Measurements from ENCODE around the gene GADD45A.

DNA sequence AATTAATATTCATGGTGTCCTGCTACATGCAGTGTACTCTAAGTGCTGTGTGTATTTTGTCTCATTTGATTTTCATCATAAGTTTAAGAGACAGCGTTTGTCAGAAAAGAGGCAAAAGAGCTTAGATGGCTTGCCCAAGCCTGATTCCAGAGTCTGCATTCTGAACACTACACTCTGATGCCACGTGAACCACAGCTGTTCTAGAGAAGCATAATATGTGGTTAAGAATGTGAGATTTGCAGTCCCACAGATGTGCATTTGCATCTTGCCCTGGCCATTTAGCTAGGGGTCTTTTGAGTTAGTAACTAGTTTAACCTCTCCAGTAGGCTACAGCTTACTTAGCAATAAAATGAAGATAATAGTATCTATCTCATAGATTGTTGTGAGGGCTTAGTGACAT lies 9.2 kb upstream of the GADD45A start:
- TF ChIP-seq, protein P1, sequence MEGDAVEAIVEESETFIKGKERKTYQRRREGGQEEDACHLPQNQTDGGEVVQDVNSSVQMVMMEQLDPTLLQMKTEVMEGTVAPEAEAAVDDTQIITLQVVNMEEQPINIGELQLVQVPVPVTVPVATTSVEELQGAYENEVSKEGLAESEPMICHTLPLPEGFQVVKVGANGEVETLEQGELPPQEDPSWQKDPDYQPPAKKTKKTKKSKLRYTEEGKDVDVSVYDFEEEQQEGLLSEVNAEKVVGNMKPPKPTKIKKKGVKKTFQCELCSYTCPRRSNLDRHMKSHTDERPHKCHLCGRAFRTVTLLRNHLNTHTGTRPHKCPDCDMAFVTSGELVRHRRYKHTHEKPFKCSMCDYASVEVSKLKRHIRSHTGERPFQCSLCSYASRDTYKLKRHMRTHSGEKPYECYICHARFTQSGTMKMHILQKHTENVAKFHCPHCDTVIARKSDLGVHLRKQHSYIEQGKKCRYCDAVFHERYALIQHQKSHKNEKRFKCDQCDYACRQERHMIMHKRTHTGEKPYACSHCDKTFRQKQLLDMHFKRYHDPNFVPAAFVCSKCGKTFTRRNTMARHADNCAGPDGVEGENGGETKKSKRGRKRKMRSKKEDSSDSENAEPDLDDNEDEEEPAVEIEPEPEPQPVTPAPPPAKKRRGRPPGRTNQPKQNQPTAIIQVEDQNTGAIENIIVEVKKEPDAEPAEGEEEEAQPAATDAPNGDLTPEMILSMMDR (IDR thresholded peaks at IDR 0.05 in 2 of 3, conservative IDR thresholded peaks at IDR 0.05 in 1 of 3; ENCODE audit: insufficient read depth in 2 of 3, low read depth in 1 of 3, low read length in 3 of 3): no peak
- TF ChIP-seq, protein P2, sequence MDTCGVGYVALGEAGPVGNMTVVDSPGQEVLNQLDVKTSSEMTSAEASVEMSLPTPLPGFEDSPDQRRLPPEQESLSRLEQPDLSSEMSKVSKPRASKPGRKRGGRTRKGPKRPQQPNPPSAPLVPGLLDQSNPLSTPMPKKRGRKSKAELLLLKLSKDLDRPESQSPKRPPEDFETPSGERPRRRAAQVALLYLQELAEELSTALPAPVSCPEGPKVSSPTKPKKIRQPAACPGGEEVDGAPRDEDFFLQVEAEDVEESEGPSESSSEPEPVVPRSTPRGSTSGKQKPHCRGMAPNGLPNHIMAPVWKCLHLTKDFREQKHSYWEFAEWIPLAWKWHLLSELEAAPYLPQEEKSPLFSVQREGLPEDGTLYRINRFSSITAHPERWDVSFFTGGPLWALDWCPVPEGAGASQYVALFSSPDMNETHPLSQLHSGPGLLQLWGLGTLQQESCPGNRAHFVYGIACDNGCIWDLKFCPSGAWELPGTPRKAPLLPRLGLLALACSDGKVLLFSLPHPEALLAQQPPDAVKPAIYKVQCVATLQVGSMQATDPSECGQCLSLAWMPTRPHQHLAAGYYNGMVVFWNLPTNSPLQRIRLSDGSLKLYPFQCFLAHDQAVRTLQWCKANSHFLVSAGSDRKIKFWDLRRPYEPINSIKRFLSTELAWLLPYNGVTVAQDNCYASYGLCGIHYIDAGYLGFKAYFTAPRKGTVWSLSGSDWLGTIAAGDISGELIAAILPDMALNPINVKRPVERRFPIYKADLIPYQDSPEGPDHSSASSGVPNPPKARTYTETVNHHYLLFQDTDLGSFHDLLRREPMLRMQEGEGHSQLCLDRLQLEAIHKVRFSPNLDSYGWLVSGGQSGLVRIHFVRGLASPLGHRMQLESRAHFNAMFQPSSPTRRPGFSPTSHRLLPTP (IDR thresholded peaks at IDR 0.05; ENCODE audit: borderline replicate concordance, extremely low read depth, insufficient read length): no peak
- TF ChIP-seq IRF2 (CRISPR knock-in tag; IDR thresholded peaks at IDR 0.05) (no peak), TAF1 (IDR thresholded peaks at IDR 0.05; ENCODE audit: control insufficient read depth, extremely low read depth, insufficient read depth, low read length, severe bottlenecking) (no peak)
